CD4-positive, alpha-beta memory T cell (primary cell): ENCODE measurements around the gene LRP1B. TPM values are rescaled to one million over a fixed set of nuclear protein-coding genes. Genes with fewer than 3 reads are reported as not detected.

ENCODE experiments used
- CTCF ChIA-PET: fragments of 350-600 bp; sonication (Branson Sonifier 250); formaldehyde crosslinking; loops from one replicate; lab custom pipeline; 2021; ENCODE audit warnings: inconsistent platforms; ENCODE audit not compliant: partially characterized antibody; lab: Charles Lee
- POLR2A ChIA-PET: fragments of 350-600 bp; sonication (Branson Sonifier 250); formaldehyde crosslinking; loops from one replicate; lab custom pipeline; 2021; ENCODE audit not compliant: partially characterized antibody; lab: Charles Lee
- DNase-seq, 5 donors: peaks; one replicate each; pipeline versions ENCODE4 v3.0.0 to v3.0.0-alpha.2; 2020 to 2022; ENCODE audit warnings: mixed read lengths in 1 of 5
- H3K27ac ChIP-seq: one replicate; pipeline ENCODE4 v1.7.0; 2013; ENCODE audit warnings: low read depth, low read length
- H3K27me3 ChIP-seq: 2 replicates; pipeline ENCODE4 v1.7.0; 2013; ENCODE audit warnings: mild to moderate bottlenecking, low read length, moderate library complexity; ENCODE audit not compliant: insufficient read depth
- H3K36me3 ChIP-seq: 2 replicates; pipeline ENCODE4 v1.7.0; 2013; ENCODE audit warnings: mild to moderate bottlenecking, low read length, moderate library complexity; ENCODE audit not compliant: insufficient read depth
- H3K4me1 ChIP-seq: 2 replicates; pipeline ENCODE4 v1.7.0; 2013; ENCODE audit warnings: mild to moderate bottlenecking, low read length, moderate library complexity; ENCODE audit not compliant: insufficient read depth
- H3K4me3 ChIP-seq, 2 donors: one replicate each; pipeline ENCODE4 v1.7.0; 2013; ENCODE audit warnings: low read length in 2 of 2, mild to moderate bottlenecking in 1 of 2
- H3K9me3 ChIP-seq, 2 donors: one replicate each; pipeline ENCODE4 v1.7.0; 2013; ENCODE audit warnings: low read length in 2 of 2, control low read depth in 1 of 2; ENCODE audit not compliant: control insufficient read depth in 1 of 2
- H3K27ac Mint-ChIP-seq, 7 donors: one replicate each; pipeline ENCODE4 v1.8.0; 2020 to 2021; ENCODE audit warnings: mixed read lengths in 7 of 7, mild to moderate bottlenecking in 6 of 7, inconsistent platforms in 3 of 7, moderate library complexity in 3 of 7
- H3K27me3 Mint-ChIP-seq, 2 donors: one replicate each; pipeline ENCODE4 v1.8.0; 2020 to 2021; ENCODE audit warnings: mixed read lengths in 2 of 2
- H3K36me3 Mint-ChIP-seq, 2 donors: one replicate each; pipeline ENCODE4 v1.8.0; 2020 to 2021; ENCODE audit warnings: mixed read lengths in 2 of 2, inconsistent platforms in 1 of 2, mild to moderate bottlenecking in 1 of 2
- H3K4me1 Mint-ChIP-seq, 4 donors: one replicate each; pipeline ENCODE4 v1.8.0; 2020 to 2021; ENCODE audit warnings: mixed read lengths in 4 of 4, mild to moderate bottlenecking in 1 of 4
- H3K4me3 Mint-ChIP-seq, 8 donors: one replicate each; pipeline ENCODE4 v1.8.0; 2020 to 2021; ENCODE audit warnings: mixed read lengths in 8 of 8, mild to moderate bottlenecking in 7 of 8, moderate library complexity in 6 of 8, inconsistent platforms in 3 of 8
- H3K9me3 Mint-ChIP-seq, 8 donors: one replicate each; pipeline ENCODE4 v1.8.0; 2020 to 2021; ENCODE audit warnings: mixed read lengths in 8 of 8, mild to moderate bottlenecking in 5 of 8, inconsistent platforms in 3 of 8, moderate library complexity in 1 of 8
- intact Hi-C: fragments of 100-400 bp; cut with micrococcal nuclease; formaldehyde crosslinking; loops from one replicate; pipeline ENCODE4 v1.15.1; 2023
- polyA plus RNA-seq, 2 donors: library from polyadenylated mRNA; unstranded; fragments of 300-500 nt; fragmentation: Illumina TruSeq; gene quantifications; one replicate each; pipeline ENCODE4 v1.2.3, GENCODE V29; 2021
- total RNA-seq, 2 experiments: library from RNA; stranded (reverse); gene quantifications; one replicate each; pipeline ENCODE4 v1.2.3, GENCODE V29; 2021

LRP1B gene
- total and polyA plus RNA-seq, 4 experiments from 2014 or later = not detected

- H3K27me3 ChIP-seq = no peaks in the 10 kb centered on the region
- H3K27ac ChIP-seq = no peak overlapping the region
- no peaks in the 10 kb centered on the region for H3K4me1 ChIP-seq
- ChIA-PET CTCF (no interaction called here), POLR2A (no interaction called here)
- Mint-ChIP-seq H3K36me3 (no peaks in the 10 kb centered on the region), H3K27ac (no peak overlapping the region), H3K4me3 (no peak overlapping the region), H3K27me3 (no peaks in the 10 kb centered on the region), H3K9me3 (peaks cover 2 to 27% (median 9%) of the 10 kb centered on the region in 8 donors), H3K4me1 (no peaks in the 10 kb centered on the region)
- no peaks in the 10 kb centered on the region for H3K36me3 ChIP-seq
- intact Hi-C loops = no loop called here
- DNase-seq = no peak
- no peaks in the 10 kb centered on the region for H3K9me3 ChIP-seq
- H3K4me3 ChIP-seq = no peak overlapping the region
Observed at GRCh38 chr2:141856215-141856919, 274.4 kb downstream of the LRP1B start.

GRCh38 chr2:141848191-141848590 lies 282.6 kb downstream of the LRP1B start:
- H3K27me3 Mint-ChIP-seq = no peaks in the 10 kb centered on the region
- H3K36me3 ChIP-seq = no peaks in the 10 kb centered on the region
- H3K27ac ChIP-seq = no peak overlapping the region
- no peak overlapping the region for H3K4me3 Mint-ChIP-seq
- no peak overlapping the region for H3K4me3 ChIP-seq
- ChIA-PET POLR2A (no interaction called here), CTCF (no interaction called here)
- peaks cover 0 to 8% (median 2%) of the 10 kb centered on the region in 8 donors for H3K9me3 Mint-ChIP-seq
- no peak overlapping the region for H3K27ac Mint-ChIP-seq
- no peaks in the 10 kb centered on the region for H3K36me3 Mint-ChIP-seq
- DNase-seq = no peak
- no peaks in the 10 kb centered on the region for H3K27me3 ChIP-seq
- H3K4me1 Mint-ChIP-seq = no peaks in the 10 kb centered on the region
- intact Hi-C loops = no loop called here
- H3K9me3 ChIP-seq = no peaks in the 10 kb centered on the region
- H3K4me1 ChIP-seq = no peaks in the 10 kb centered on the region

- no peak overlapping the region for H3K4me3 Mint-ChIP-seq
- no peaks in the 10 kb centered on the region for H3K27me3 ChIP-seq
- H3K27ac ChIP-seq = no peak overlapping the region
- H3K27ac Mint-ChIP-seq = no peak overlapping the region
- no peak overlapping the region for H3K4me3 ChIP-seq
- DNase-seq = no peak
- H3K36me3 ChIP-seq = no peaks in the 10 kb centered on the region
- H3K27me3 Mint-ChIP-seq = no peaks in the 10 kb centered on the region
- ChIA-PET CTCF (no interaction called here), POLR2A (no interaction called here)
- H3K4me1 Mint-ChIP-seq = no peaks in the 10 kb centered on the region
- H3K36me3 Mint-ChIP-seq = no peaks in the 10 kb centered on the region
- intact Hi-C loops = no loop called here
- no peaks in the 10 kb centered on the region for H3K9me3 ChIP-seq
- no peaks in the 10 kb centered on the region for H3K4me1 ChIP-seq
- H3K9me3 Mint-ChIP-seq = peaks cover 3 to 10% (median 5%) of the 10 kb centered on the region in 8 donors
Observed at GRCh38 chr2:141844231-141844630, 286.6 kb downstream of the LRP1B start.

GRCh38 chr2:141835103-141835502 lies 295.7 kb downstream of the LRP1B start:
- Histone ChIP-seq H3K9me3 (no peaks in the 10 kb centered on the region), H3K36me3 (no peaks in the 10 kb centered on the region), H3K4me1 (no peaks in the 10 kb centered on the region), H3K27ac (no peak overlapping the region), H3K27me3 (no peaks in the 10 kb centered on the region), H3K4me3 (no peak overlapping the region)
- ChIA-PET CTCF (no interaction called here), POLR2A (no interaction called here)
- Mint-ChIP-seq H3K4me1 (no peaks in the 10 kb centered on the region), H3K27ac (no peak overlapping the region), H3K9me3 (peaks cover 0 to 7% (median 4%) of the 10 kb centered on the region in 8 donors), H3K4me3 (no peak overlapping the region), H3K27me3 (no peaks in the 10 kb centered on the region), H3K36me3 (no peaks in the 10 kb centered on the region)
- DNase-seq = no peak
- intact Hi-C loops = no loop called here

- H3K36me3 ChIP-seq = no peaks in the 10 kb centered on the region
- H3K4me1 ChIP-seq = no peaks in the 10 kb centered on the region
- H3K4me3 ChIP-seq = no peak overlapping the region
- Mint-ChIP-seq H3K27me3 (no peaks in the 10 kb centered on the region), H3K27ac (no peak overlapping the region), H3K36me3 (no peaks in the 10 kb centered on the region), H3K4me3 (no peak overlapping the region), H3K4me1 (no peaks in the 10 kb centered on the region), H3K9me3 (peaks cover 0 to 13% (median 4%) of the 10 kb centered on the region in 8 donors)
- intact Hi-C loops = no loop called here
- DNase-seq = no peak
- CTCF ChIA-PET = interaction anchor here (0.9 to 1.1 kb wide), 2 partner anchors 12 to 17 kb away, joined by 3 to 4 read pairs; no protein-coding TSS in a partner anchor
- H3K27ac ChIP-seq = no peak overlapping the region
- no peaks in the 10 kb centered on the region for H3K9me3 ChIP-seq
- H3K27me3 ChIP-seq = no peaks in the 10 kb centered on the region
- POLR2A ChIA-PET = no interaction called here
Observed at GRCh38 chr2:141828761-141829160, 302.1 kb downstream of the LRP1B start.

- Mint-ChIP-seq H3K9me3 (peaks cover 0 to 18% (median 6%) of the 10 kb centered on the region in 8 donors), H3K27me3 (no peaks in the 10 kb centered on the region), H3K27ac (no peak overlapping the region), H3K36me3 (no peaks in the 10 kb centered on the region), H3K4me1 (no peaks in the 10 kb centered on the region), H3K4me3 (no peak overlapping the region)
- CTCF ChIA-PET = no interaction called here
- no peaks in the 10 kb centered on the region for H3K4me1 ChIP-seq
- H3K27me3 ChIP-seq = no peaks in the 10 kb centered on the region
- H3K27ac ChIP-seq = no peak overlapping the region
- DNase-seq = peak in 1 of 5 donors; percentile 14
- POLR2A ChIA-PET = no interaction called here
- H3K9me3 ChIP-seq = no peaks in the 10 kb centered on the region
- H3K36me3 ChIP-seq = no peaks in the 10 kb centered on the region
- H3K4me3 ChIP-seq = no peak overlapping the region
- intact Hi-C loops = no loop called here
Observed at GRCh38 chr2:141824790-141825189, 306.0 kb downstream of the LRP1B start.

GRCh38 chr2:141820893-141821292 lies 309.9 kb downstream of the LRP1B start:
- DNase-seq = no peak
- Histone ChIP-seq H3K27me3 (no peaks in the 10 kb centered on the region), H3K27ac (no peak overlapping the region), H3K4me3 (no peak overlapping the region), H3K9me3 (no peaks in the 10 kb centered on the region), H3K4me1 (no peaks in the 10 kb centered on the region), H3K36me3 (no peaks in the 10 kb centered on the region)
- ChIA-PET POLR2A (no interaction called here), CTCF (interaction anchor here (0.6 kb wide), 1 partner anchor 109 kb away, joined by 3 read pairs; no protein-coding TSS in a partner anchor)
- intact Hi-C loops = no loop called here
- Mint-ChIP-seq H3K4me3 (no peak overlapping the region), H3K27me3 (no peaks in the 10 kb centered on the region), H3K9me3 (peaks cover 2 to 21% (median 13%) of the 10 kb centered on the region in 8 donors), H3K36me3 (no peaks in the 10 kb centered on the region), H3K4me1 (no peaks in the 10 kb centered on the region), H3K27ac (peak overlapping the region in 1 of 7 donors; percentile 43)
